ENCODE measurements around the gene LIPH.

The LIPH gene

GRCh38 chr3:185534511-185534910 is 17.9 kb downstream of the LIPH start:
- CTCF ChIA-PET, result interaction anchor here (1.5 to 3.0 kb wide), 4 partner anchors 10 to 41 kb away, joined by 4 to 8 read pairs (median 6); no protein-coding TSS in a partner anchor
- no peak for TF ChIP-seq CTCF (IDR thresholded peaks at IDR 0.05; ENCODE audit: control extremely low read depth, extremely low read depth, low read depth, missing control alignments)
- no peak for DNase-seq (ENCODE audit: extremely low spot score)
- POLR2A ChIA-PET, result no interaction called here

DNA sequence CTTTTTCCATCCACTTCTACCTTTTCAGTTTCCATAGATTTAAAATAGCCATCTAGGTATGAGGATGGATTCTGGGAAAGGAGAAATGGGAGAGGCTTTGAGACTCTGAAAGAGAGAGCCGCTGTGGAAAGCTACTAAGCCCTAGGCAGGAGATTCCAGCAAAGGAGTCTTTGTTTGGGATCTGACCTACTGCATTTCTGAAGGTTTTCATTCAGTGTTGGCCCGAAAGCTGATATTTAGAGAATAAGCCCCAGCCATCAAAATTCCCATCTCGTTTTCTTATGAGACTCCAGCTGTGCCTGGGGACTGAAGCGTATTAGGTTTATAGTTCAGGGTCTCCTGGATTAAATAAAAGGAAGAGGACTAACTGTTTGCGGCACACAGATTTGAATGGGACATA is 19.5 kb downstream of the LIPH start:
- DNase-seq (ENCODE audit: extremely low spot score), result no peak
- no peak for TF ChIP-seq CTCF (IDR thresholded peaks at IDR 0.05; ENCODE audit: control extremely low read depth, extremely low read depth, low read depth, missing control alignments)
- ChIA-PET CTCF (interaction anchor here (1.5 to 3.0 kb wide), 3 partner anchors 14 to 42 kb away, joined by 3 to 8 read pairs (median 8); no protein-coding TSS in a partner anchor), POLR2A (no interaction called here)

DNA sequence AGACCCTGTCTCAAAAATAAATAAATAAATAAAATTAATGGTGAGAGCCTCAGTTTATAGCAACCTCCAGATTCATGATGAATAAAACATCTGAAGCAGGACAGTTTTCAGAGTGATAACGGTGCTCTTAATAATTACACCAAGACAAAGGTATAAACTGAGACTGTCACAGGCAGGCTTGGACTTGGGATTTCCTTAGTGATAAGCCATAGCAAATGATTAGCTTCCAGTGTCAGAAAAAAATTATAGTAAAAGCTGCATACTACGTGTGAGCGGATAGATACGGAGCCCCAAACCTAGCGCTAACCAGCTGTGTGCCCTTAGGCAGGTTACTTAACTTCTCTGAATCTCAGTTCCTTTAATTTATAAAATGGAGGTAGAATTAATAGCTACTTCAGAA is 21.5 kb downstream of the LIPH start:
- no peak for DNase-seq (ENCODE audit: extremely low spot score)
- no peak for TF ChIP-seq CTCF (IDR thresholded peaks at IDR 0.05; ENCODE audit: control extremely low read depth, extremely low read depth, low read depth, missing control alignments)
- ChIA-PET CTCF (interaction anchor here (1.1 to 2.1 kb wide), 4 partner anchors 9 to 28 kb away, joined by 3 to 7 read pairs (median 6); no protein-coding TSS in a partner anchor), POLR2A (interaction anchor here (0.6 kb wide), 1 partner anchor 18 kb away, joined by 3 read pairs; no protein-coding TSS in a partner anchor)

- POLR2A ChIA-PET, result interaction anchor here (0.8 kb wide), 1 partner anchor 30 kb away, joined by 4 read pairs; the partner anchor contains the start of gene TMEM41A
- CTCF ChIA-PET, result interaction anchor here (1.0 kb wide), 2 partner anchors 9 to 30 kb away, joined by 3 to 4 read pairs; no protein-coding TSS in a partner anchor
- DNase-seq (ENCODE audit: extremely low spot score), result no peak
- no peak for TF ChIP-seq CTCF (IDR thresholded peaks at IDR 0.05; ENCODE audit: control extremely low read depth, extremely low read depth, low read depth, missing control alignments)
Measured at GRCh38 chr3:185528532-185528931, 23.9 kb downstream of the LIPH start.

DNA sequence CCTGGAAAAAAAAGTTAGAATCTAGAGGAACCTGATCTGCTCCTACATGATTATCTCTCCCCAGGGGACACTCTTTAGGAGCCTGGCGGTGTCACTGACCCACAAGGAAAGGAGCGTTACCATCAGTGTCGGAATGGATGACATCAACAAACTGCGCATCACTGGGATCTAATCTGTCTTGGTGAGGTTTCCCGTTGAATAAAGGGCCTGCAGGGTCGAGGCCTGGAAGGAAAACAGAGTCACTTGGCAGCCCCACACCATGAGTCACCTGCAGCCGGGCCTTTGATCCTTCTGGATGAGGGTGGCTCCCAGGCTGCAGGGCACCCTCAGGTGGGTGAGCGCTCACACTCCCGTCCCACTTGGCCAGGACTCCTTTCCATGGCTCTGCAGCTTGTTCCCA is 25.0 kb downstream of the LIPH start:
- ChIA-PET CTCF (no interaction called here), POLR2A (no interaction called here)
- no peak for TF ChIP-seq CTCF (IDR thresholded peaks at IDR 0.05; ENCODE audit: control extremely low read depth, extremely low read depth, low read depth, missing control alignments)
- DNase-seq (ENCODE audit: extremely low spot score), result no peak

DNA sequence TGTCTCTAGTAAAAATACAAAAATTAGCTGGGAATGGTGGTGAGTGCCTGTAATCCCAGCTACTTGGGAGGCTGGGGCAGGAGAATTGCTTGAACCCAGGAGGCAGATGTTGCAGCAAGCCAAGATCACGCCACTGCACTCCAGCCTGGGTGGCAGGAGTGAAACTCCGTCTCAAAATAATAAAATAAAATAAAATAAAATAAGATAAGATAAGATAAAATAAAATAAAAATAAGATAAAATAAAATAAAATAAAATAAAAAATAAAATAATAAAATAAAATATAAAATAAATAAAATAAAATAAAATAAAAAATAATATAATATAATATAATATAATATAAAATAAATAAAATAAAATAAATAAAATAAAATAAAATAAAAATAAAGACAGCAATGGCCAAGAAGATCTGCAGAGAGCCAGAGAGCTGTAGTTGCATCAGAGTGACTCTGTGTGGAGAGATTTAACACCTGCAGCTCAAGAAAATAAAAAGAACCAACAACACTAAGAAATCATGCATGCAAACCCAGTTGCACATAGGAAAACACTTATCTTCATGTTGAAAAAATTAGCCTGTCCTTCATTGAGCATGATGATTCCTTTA is 25.9 kb downstream of the LIPH start:
- ChIA-PET CTCF (interaction anchor here (0.7 kb wide), 1 partner anchor 33 kb away, joined by 3 read pairs; no protein-coding TSS in a partner anchor), POLR2A (no interaction called here)
- TF ChIP-seq CTCF (IDR thresholded peaks at IDR 0.05; ENCODE audit: control extremely low read depth, extremely low read depth, low read depth, missing control alignments), result no peak

More for the DNA sequence above, 25.9 kb downstream of the LIPH start:
- DNase-seq (ENCODE audit: extremely low spot score), result no peak
